Upper lobe of left lung (tissue), 4 donors: ENCODE data around the gene PYGO2.

Source experiments
- CTCF ChIP-seq, 6 experiments: fragments of 450-650 bp in 4 of 6; fragments of 200-600 bp in 2 of 6; sonication (generic) in 2 of 6; IDR thresholded peaks; one replicate each; pipeline ENCODE4 v1.5.1; 2016 to 2019; ENCODE audit warnings: antibody characterized with exemption in 6 of 6
- EP300 ChIP-seq, 4 donors: sonication (generic); formaldehyde crosslinking; IDR thresholded peaks; one replicate each; pipeline ENCODE4 v1.5.1; 2017; ENCODE audit warnings: antibody characterized with exemption in 4 of 4, control low read depth in 2 of 4

- TF ChIP-seq CTCF (IDR thresholded peaks at IDR 0.05) = no peak
- TF ChIP-seq EP300 (IDR thresholded peaks at IDR 0.05) = no peak
These were observed 42.9 kb upstream of the PYGO2 start for GRCh38 chr1:155004352-155005075.
